CD4-positive, alpha-beta T cell (primary cell): ENCODE measurements around the gene MAPK11. TPM values are rescaled to one million over a fixed set of nuclear protein-coding genes. Genes with fewer than 3 reads are reported as not detected.

Experiments used
- ATAC-seq: fragments of 200-7000 bp; cut with Tn5 transposase; one replicate; pipeline ENCODE4 v1.10.0; 2022; ENCODE audit warnings: mild to moderate bottlenecking; ENCODE audit not compliant: poor library complexity
- CTCF ChIA-PET: fragments of 350-600 bp; sonication (Branson Sonifier 250); formaldehyde crosslinking; loops from one replicate; lab custom pipeline; 2021; ENCODE audit warnings: antibody characterized with exemption, inconsistent platforms; lab: Charles Lee
- POLR2A ChIA-PET: fragments of 350-600 bp; sonication (Branson Sonifier 250); formaldehyde crosslinking; loops from one replicate; lab custom pipeline; 2021; ENCODE audit warnings: antibody characterized with exemption, inconsistent platforms; lab: Charles Lee
- DNase-seq, 14 experiments: peaks; one replicate each; pipeline ENCODE4 v3.0.0-alpha.2; 2013 to 2020; ENCODE audit warnings: mixed read lengths in 2 of 14
- H3K27ac ChIP-seq, 2 donors: one replicate each; pipeline versions ENCODE4 v1.5.1 to v1.7.0; 2013; ENCODE audit warnings: low read length in 2 of 2, low read depth in 1 of 2, mild to moderate bottlenecking in 1 of 2
- H3K27me3 ChIP-seq, 2 experiments: 1 replicate in 1 of 2; 2 replicates in 1 of 2; pipeline versions ENCODE4 v1.6.1 to v1.7.0; 2013; ENCODE audit warnings: low read length in 2 of 2, control low read depth in 1 of 2, mild to moderate bottlenecking in 1 of 2, moderate library complexity in 1 of 2; ENCODE audit not compliant: insufficient read depth in 2 of 2, control insufficient read depth in 1 of 2
- H3K36me3 ChIP-seq: one replicate; pipeline ENCODE4 v1.6.1; 2013; ENCODE audit warnings: low read length, control low read depth; ENCODE audit not compliant: insufficient read depth
- H3K4me1 ChIP-seq: one replicate; pipeline ENCODE4 v1.6.1; 2013; ENCODE audit warnings: low read length, control low read depth; ENCODE audit not compliant: insufficient read depth
- H3K4me3 ChIP-seq: one replicate; pipeline ENCODE4 v1.5.1; 2013; ENCODE audit warnings: mild to moderate bottlenecking, low read length, moderate library complexity
- H3K9me3 ChIP-seq, 2 experiments: 1 replicate in 1 of 2; 2 replicates in 1 of 2; pipeline versions ENCODE4 v1.6.1 to v1.7.0; 2013; ENCODE audit warnings: low read length in 2 of 2, mild to moderate bottlenecking in 2 of 2, control low read depth in 1 of 2, moderate library complexity in 1 of 2; ENCODE audit not compliant: control insufficient read depth in 1 of 2, insufficient read depth in 1 of 2
- H3K27ac Mint-ChIP-seq: one replicate; pipeline ENCODE4 v1.8.0; 2020; ENCODE audit warnings: mixed read lengths
- H3K27me3 Mint-ChIP-seq: one replicate; pipeline ENCODE4 v1.8.0; 2021; ENCODE audit warnings: mixed read lengths
- H3K36me3 Mint-ChIP-seq: one replicate; pipeline ENCODE4 v1.8.0; 2021; ENCODE audit warnings: low read depth, mixed read lengths
- H3K4me1 Mint-ChIP-seq: one replicate; pipeline ENCODE4 v1.8.0; 2021; ENCODE audit warnings: low read depth, mixed read lengths
- H3K4me3 Mint-ChIP-seq: one replicate; pipeline ENCODE4 v1.8.0; 2020; ENCODE audit warnings: mild to moderate bottlenecking, mixed read lengths
- H3K9me3 Mint-ChIP-seq: one replicate; pipeline ENCODE4 v1.8.0; 2020; ENCODE audit warnings: mixed read lengths
- intact Hi-C, 2 experiments: fragments of 100-400 bp; cut with DNase I in 1 of 2; cut with micrococcal nuclease in 1 of 2; formaldehyde crosslinking; loops; one replicate each; pipeline versions ENCODE4 v1.15.1 to v1.9.0; 2023 to 2025; cut with DNase I, micrococcal nuclease
- total RNA-seq, 174 experiments: library from RNA in 2 of 174; stranded (reverse) in 2 of 174; gene quantifications; one replicate each; pipeline ENCODE4 v1.2.3 and lab custom pipeline; 2021 to 2026
- TF ChIP-seq, protein P1 (sequence below): fragments of 200-600 bp; IDR thresholded peaks from one replicate; pipeline ENCODE4 v1.8.0; 2022; ENCODE audit warnings: antibody characterized with exemption, mild to moderate bottlenecking

Gene MAPK11
- total RNA-seq, 2 experiments from 2014 or later, result 4.2 to 4.9 TPM

DNA sequence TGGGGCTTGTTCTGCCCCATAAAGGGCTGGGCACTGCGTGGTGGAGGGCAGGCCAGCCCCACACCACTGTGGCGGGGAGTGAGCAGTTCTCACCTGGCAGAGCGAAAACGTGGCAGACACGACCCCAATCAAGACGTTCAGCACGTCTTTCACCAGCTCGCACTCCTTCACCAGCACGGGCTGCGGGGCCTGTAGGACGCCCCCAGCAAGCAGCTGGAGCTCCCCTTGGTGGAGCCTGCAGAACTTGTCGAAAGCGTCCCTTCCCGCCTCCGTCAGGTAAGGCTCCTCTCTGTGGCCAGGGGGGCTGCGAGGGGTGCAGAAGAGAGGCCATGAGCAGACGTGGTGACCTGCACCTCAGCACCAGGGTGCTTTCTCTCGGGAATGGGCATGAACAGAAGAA lies 37.0 kb downstream of the MAPK11 start:
- no peak for ATAC-seq
- H3K27ac Mint-ChIP-seq, result no peak overlapping the region
- Histone ChIP-seq H3K27me3 (no peaks in the 10 kb centered on the region), H3K9me3 (no peaks in the 10 kb centered on the region), H3K4me3 (no peak overlapping the region), H3K36me3 (peaks cover 36% of the 10 kb centered on the region), H3K27ac (no peak overlapping the region), H3K4me1 (peaks cover 8% of the 10 kb centered on the region)
- intact Hi-C loops, result no loop called here
- no peak for DNase-seq
- POLR2A ChIA-PET, result no interaction called here
- H3K9me3 Mint-ChIP-seq, result no peaks in the 10 kb centered on the region
- no peaks in the 10 kb centered on the region for H3K27me3 Mint-ChIP-seq
- CTCF ChIA-PET, result no interaction called here
- peaks cover 10% of the 10 kb centered on the region for H3K4me1 Mint-ChIP-seq
- TF ChIP-seq, protein P1, sequence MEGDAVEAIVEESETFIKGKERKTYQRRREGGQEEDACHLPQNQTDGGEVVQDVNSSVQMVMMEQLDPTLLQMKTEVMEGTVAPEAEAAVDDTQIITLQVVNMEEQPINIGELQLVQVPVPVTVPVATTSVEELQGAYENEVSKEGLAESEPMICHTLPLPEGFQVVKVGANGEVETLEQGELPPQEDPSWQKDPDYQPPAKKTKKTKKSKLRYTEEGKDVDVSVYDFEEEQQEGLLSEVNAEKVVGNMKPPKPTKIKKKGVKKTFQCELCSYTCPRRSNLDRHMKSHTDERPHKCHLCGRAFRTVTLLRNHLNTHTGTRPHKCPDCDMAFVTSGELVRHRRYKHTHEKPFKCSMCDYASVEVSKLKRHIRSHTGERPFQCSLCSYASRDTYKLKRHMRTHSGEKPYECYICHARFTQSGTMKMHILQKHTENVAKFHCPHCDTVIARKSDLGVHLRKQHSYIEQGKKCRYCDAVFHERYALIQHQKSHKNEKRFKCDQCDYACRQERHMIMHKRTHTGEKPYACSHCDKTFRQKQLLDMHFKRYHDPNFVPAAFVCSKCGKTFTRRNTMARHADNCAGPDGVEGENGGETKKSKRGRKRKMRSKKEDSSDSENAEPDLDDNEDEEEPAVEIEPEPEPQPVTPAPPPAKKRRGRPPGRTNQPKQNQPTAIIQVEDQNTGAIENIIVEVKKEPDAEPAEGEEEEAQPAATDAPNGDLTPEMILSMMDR, result no peak
- H3K4me3 Mint-ChIP-seq, result no peak overlapping the region
- peaks cover 64% of the 10 kb centered on the region for H3K36me3 Mint-ChIP-seq

DNA sequence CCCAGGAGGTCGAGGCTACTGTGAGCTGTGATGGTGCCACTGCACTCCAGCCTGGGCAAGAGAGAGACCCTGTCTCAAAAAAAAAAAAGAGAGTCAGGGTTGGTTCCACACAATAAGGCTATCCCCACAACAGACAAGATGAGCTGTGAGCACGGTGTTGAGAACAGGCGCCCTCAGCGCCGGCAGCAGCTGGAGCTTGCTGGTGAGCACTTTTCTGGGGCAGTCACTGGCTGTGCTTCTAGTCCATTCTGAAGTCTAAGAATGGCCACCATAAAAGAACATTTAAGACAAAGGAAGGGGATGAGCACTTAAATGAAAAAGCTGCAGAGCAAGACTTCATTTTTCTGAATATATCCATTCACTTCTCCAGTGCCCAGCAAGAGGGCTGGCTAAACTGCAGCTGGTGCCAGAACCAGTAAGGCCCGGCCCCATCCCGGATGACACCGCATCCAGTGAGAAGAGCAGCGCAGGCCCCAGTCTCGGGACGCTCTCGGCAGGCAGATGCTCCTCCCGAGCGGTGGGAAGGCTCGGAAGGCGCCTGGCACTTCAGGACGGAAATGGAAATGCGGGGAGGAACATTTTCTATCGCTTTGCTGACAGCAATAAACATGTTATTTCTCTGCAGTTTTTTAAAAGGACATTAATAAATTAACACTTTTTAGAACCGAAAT lies 37.6 kb downstream of the MAPK11 start:
- peaks cover 10% of the 10 kb centered on the region for H3K4me1 Mint-ChIP-seq
- DNase-seq (no peak), ATAC-seq (no peak)
- no peaks in the 10 kb centered on the region for H3K9me3 Mint-ChIP-seq
- Histone ChIP-seq H3K27ac (no peak overlapping the region), H3K27me3 (no peaks in the 10 kb centered on the region), H3K4me3 (no peak overlapping the region), H3K36me3 (peaks cover 32% of the 10 kb centered on the region), H3K4me1 (peaks cover 8% of the 10 kb centered on the region), H3K9me3 (no peaks in the 10 kb centered on the region)
- intact Hi-C loops, result no loop called here
- ChIA-PET CTCF (no interaction called here), POLR2A (no interaction called here)
- no peak overlapping the region for H3K27ac Mint-ChIP-seq
- no peaks in the 10 kb centered on the region for H3K27me3 Mint-ChIP-seq
- H3K36me3 Mint-ChIP-seq, result peaks cover 58% of the 10 kb centered on the region
- TF ChIP-seq, protein P1, result no peak
- H3K4me3 Mint-ChIP-seq, result no peak overlapping the region

DNA sequence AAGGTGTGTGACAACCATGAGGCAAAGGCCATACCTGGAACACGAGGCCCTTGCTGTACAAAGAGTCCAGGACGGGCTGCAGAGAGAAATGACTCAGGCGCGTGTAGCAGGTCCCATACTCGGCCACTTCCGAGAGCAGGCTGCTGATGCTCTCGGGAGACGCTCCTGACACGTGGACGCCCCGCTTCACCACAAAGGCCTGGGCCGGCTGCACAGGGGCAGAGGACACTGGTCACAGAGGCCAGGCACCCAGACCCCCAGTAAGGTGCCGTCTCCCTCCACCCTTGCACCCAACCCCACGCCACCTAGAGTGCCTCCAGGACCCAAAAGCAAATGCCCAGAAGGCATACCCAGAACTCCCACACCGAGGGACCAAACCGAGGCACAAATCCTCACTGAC lies 40.8 kb downstream of the MAPK11 start:
- Mint-ChIP-seq H3K27ac (no peak overlapping the region), H3K4me1 (peaks cover 4% of the 10 kb centered on the region), H3K27me3 (no peaks in the 10 kb centered on the region), H3K4me3 (no peak overlapping the region), H3K36me3 (peaks cover 55% of the 10 kb centered on the region), H3K9me3 (no peaks in the 10 kb centered on the region)
- no peak for DNase-seq
- H3K36me3 ChIP-seq, result peaks cover 43% of the 10 kb centered on the region
- ATAC-seq, result no peak
- TF ChIP-seq, protein P1, result no peak
- H3K27me3 ChIP-seq, result no peaks in the 10 kb centered on the region
- no peak overlapping the region for H3K4me3 ChIP-seq
- H3K4me1 ChIP-seq, result peaks cover 1% of the 10 kb centered on the region
- ChIA-PET CTCF (no interaction called here), POLR2A (no interaction called here)
- no peaks in the 10 kb centered on the region for H3K9me3 ChIP-seq
- intact Hi-C loops, result no loop called here
- no peak overlapping the region for H3K27ac ChIP-seq
